Vagina (tissue), 2 donors: Measurements from ENCODE around the gene GGCT.
A peak's percentile ranks its signal among the peaks of the same experiment; 100 is the strongest.

Experiments
- POLR2AphosphoS5 ChIP-seq, 2 donors: sonication (generic); formaldehyde crosslinking; IDR thresholded peaks; one replicate each; pipeline ENCODE4 v1.9.0; 2017; ENCODE audit warnings: antibody characterized with exemption in 2 of 2, mild to moderate bottlenecking in 2 of 2, low read depth in 1 of 2; ENCODE audit not compliant: insufficient read depth in 1 of 2
- TF ChIP-seq, protein P1 (sequence below), 3 experiments: fragments of 450-650 bp in 2 of 3; fragments of 200-600 bp in 1 of 3; sonication (generic) in 1 of 3; IDR thresholded peaks; one replicate each; pipeline ENCODE4 v1.5.1; 2017 to 2019; ENCODE audit warnings: antibody characterized with exemption in 3 of 3, mild to moderate bottlenecking in 2 of 3, moderate library complexity in 2 of 3

GRCh38 chr7:30549931-30550493 lies 45.4 kb upstream of the GGCT start:
- TF ChIP-seq, protein P1, sequence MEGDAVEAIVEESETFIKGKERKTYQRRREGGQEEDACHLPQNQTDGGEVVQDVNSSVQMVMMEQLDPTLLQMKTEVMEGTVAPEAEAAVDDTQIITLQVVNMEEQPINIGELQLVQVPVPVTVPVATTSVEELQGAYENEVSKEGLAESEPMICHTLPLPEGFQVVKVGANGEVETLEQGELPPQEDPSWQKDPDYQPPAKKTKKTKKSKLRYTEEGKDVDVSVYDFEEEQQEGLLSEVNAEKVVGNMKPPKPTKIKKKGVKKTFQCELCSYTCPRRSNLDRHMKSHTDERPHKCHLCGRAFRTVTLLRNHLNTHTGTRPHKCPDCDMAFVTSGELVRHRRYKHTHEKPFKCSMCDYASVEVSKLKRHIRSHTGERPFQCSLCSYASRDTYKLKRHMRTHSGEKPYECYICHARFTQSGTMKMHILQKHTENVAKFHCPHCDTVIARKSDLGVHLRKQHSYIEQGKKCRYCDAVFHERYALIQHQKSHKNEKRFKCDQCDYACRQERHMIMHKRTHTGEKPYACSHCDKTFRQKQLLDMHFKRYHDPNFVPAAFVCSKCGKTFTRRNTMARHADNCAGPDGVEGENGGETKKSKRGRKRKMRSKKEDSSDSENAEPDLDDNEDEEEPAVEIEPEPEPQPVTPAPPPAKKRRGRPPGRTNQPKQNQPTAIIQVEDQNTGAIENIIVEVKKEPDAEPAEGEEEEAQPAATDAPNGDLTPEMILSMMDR (IDR thresholded peaks at IDR 0.05), result no peak
- peak in 1 of 2 donors; percentile 63 for TF ChIP-seq POLR2AphosphoS5 (IDR thresholded peaks at IDR 0.05; ENCODE audit: insufficient read depth in 1 of 2, low read depth in 1 of 2)
